Fibroblast of lung (primary cell): ENCODE measurements around the gene IGF1. TPM values are rescaled to one million over a fixed set of nuclear protein-coding genes. Genes with fewer than 3 reads are reported as not detected.

ENCODE experiments used
- DNase-seq, 2 donors: peaks; one replicate each; pipeline versions ENCODE4 v3.0.0 to v3.0.0-alpha.2; 2010; ENCODE audit warnings: low read depth in 2 of 2
- H2AFZ ChIP-seq: 2 replicates; pipeline ENCODE4 v1.5.1; 2012; ENCODE audit warnings: low read length, control low read depth, inconsistent platforms
- H3K27ac ChIP-seq: 2 replicates; pipeline ENCODE4 v1.5.1; 2011; ENCODE audit warnings: low read length, control low read depth; ENCODE audit not compliant: insufficient read depth
- H3K27me3 ChIP-seq: 2 replicates; pipeline ENCODE4 v1.5.1; 2011; ENCODE audit warnings: mild to moderate bottlenecking, low read length; ENCODE audit not compliant: control insufficient read depth, insufficient read depth
- H3K36me3 ChIP-seq: 2 replicates; pipeline ENCODE4 v1.5.1; 2011; ENCODE audit warnings: low read length; ENCODE audit not compliant: control insufficient read depth, insufficient read depth
- H3K4me1 ChIP-seq: 2 replicates; pipeline ENCODE4 v1.5.1; 2011; ENCODE audit warnings: low read length; ENCODE audit not compliant: control insufficient read depth, insufficient read depth; ENCODE audit errors: extremely low read depth
- H3K4me2 ChIP-seq: 2 replicates; pipeline ENCODE4 v1.5.1; 2011; ENCODE audit warnings: low read length, control low read depth; ENCODE audit not compliant: insufficient read depth; ENCODE audit errors: extremely low read depth
- H3K4me3 ChIP-seq, 4 experiments: fragments of 200-600 bp in 1 of 4; sonication (generic) in 1 of 4; replicated peaks in 1 of 4; 2 replicates each; pipeline ENCODE4 v1.5.1; 2011 to 2016; ENCODE audit warnings: low read length in 4 of 4, low read depth in 3 of 4, mild to moderate bottlenecking in 3 of 4, control low read depth in 2 of 4, inconsistent platforms in 1 of 4, mixed read lengths in 1 of 4; ENCODE audit not compliant: insufficient read depth in 1 of 4; ENCODE audit errors: control extremely low read depth in 1 of 4
- H3K79me2 ChIP-seq: 2 replicates; pipeline ENCODE4 v1.5.1; 2012; ENCODE audit warnings: mild to moderate bottlenecking, low read length, inconsistent platforms; ENCODE audit not compliant: control insufficient read depth, insufficient read depth
- H3K9ac ChIP-seq: 2 replicates; pipeline ENCODE4 v1.5.1; 2011; ENCODE audit warnings: mild to moderate bottlenecking, low read length, control low read depth; ENCODE audit not compliant: insufficient read depth
- H3K9me3 ChIP-seq: 2 replicates; pipeline ENCODE4 v1.5.1; 2012; ENCODE audit warnings: low read depth, low read length; ENCODE audit not compliant: control insufficient read depth, insufficient read depth
- H4K20me1 ChIP-seq: 2 replicates; pipeline ENCODE4 v1.5.1; 2011; ENCODE audit warnings: low read length; ENCODE audit not compliant: control insufficient read depth, insufficient read depth; ENCODE audit errors: extremely low read depth
- CTCF ChIP-seq, 2 donors: IDR thresholded peaks in 1 of 2; conservative IDR thresholded peaks in 1 of 2; 1 replicate in 1 of 2; 2 replicates in 1 of 2; pipeline ENCODE4 v1.5.1; 2011 to 2012; ENCODE audit warnings: low read length in 2 of 2, control low read depth in 1 of 2, inconsistent platforms in 1 of 2, low read depth in 1 of 2, mild to moderate bottlenecking in 1 of 2
- EZH2 ChIP-seq: IDR thresholded peaks from 2 replicates; pipeline ENCODE4 v1.5.1; 2012; ENCODE audit warnings: low read length, control low read depth, mild to moderate bottlenecking; ENCODE audit errors: missing control alignments
- polyA plus RNA-seq, 2 donors: library from polyadenylated mRNA; depleted of rRNA in 1 of 2; stranded (reverse) in 1 of 2; unstranded in 1 of 2; fragments of >200 nt; gene quantifications; 2 replicates each; pipeline ENCODE4 v1.2.1, GENCODE V29; 2011 to 2012; ENCODE audit warnings: missing spikeins in 1 of 2
- total RNA-seq: library from RNA; depleted of rRNA; stranded (reverse); fragments of >200 nt; gene quantifications from 2 replicates; pipeline ENCODE4 v1.2.1, GENCODE V29; 2014

Gene IGF1
- total and polyA plus RNA-seq, 2 donors (not counting 1 experiment from before 2014, with no cell fraction given), result 0.05 to 0.83 TPM

- no peak for TF ChIP-seq CTCF (conservative IDR thresholded peaks at IDR 0.05 in 1 of 2, IDR thresholded peaks at IDR 0.05 in 1 of 2; ENCODE audit: low read depth in 1 of 2, low read length in 2 of 2)
- no peak for TF ChIP-seq EZH2
- no peaks in the 10 kb centered on the region for H3K27me3 ChIP-seq
- DNase-seq, result no peak
- no peaks in the 10 kb centered on the region for H3K4me1 ChIP-seq
- H3K36me3 ChIP-seq, result no peaks in the 10 kb centered on the region
- H3K4me2 ChIP-seq, result no peak overlapping the region
- H3K27ac ChIP-seq, result no peak overlapping the region
- no peak overlapping the region for H2AFZ ChIP-seq
- H4K20me1 ChIP-seq, result no peaks in the 10 kb centered on the region
- no peaks in the 10 kb centered on the region for H3K9me3 ChIP-seq
- no peak overlapping the region for H3K9ac ChIP-seq
- H3K4me3 ChIP-seq, result no peak overlapping the region
- no peaks in the 10 kb centered on the region for H3K79me2 ChIP-seq
Observed at GRCh38 chr12:102518871-102519270, 38.5 kb upstream of the IGF1 start.

GRCh38 chr12:102514696-102515095 lies 34.3 kb upstream of the IGF1 start:
- Histone ChIP-seq H4K20me1 (no peaks in the 10 kb centered on the region), H3K27me3 (no peaks in the 10 kb centered on the region), H3K36me3 (no peaks in the 10 kb centered on the region), H3K4me3 (no peak overlapping the region), H3K27ac (no peak overlapping the region), H3K79me2 (no peaks in the 10 kb centered on the region), H3K9ac (no peak overlapping the region), H3K4me2 (no peak overlapping the region), H2AFZ (no peak overlapping the region), H3K4me1 (no peaks in the 10 kb centered on the region), H3K9me3 (no peaks in the 10 kb centered on the region)
- no peak for DNase-seq
- TF ChIP-seq CTCF (conservative IDR thresholded peaks at IDR 0.05 in 1 of 2, IDR thresholded peaks at IDR 0.05 in 1 of 2; ENCODE audit: low read depth in 1 of 2, low read length in 2 of 2) (no peak), EZH2 (no peak)

- Histone ChIP-seq H3K9ac (no peak overlapping the region), H3K27ac (no peak overlapping the region), H3K9me3 (no peaks in the 10 kb centered on the region), H3K4me2 (no peak overlapping the region), H4K20me1 (no peaks in the 10 kb centered on the region), H3K4me1 (no peaks in the 10 kb centered on the region), H3K36me3 (no peaks in the 10 kb centered on the region), H3K79me2 (no peaks in the 10 kb centered on the region), H2AFZ (no peak overlapping the region), H3K4me3 (no peak overlapping the region), H3K27me3 (no peaks in the 10 kb centered on the region)
- TF ChIP-seq EZH2 (no peak), CTCF (conservative IDR thresholded peaks at IDR 0.05 in 1 of 2, IDR thresholded peaks at IDR 0.05 in 1 of 2; ENCODE audit: low read depth in 1 of 2, low read length in 2 of 2) (no peak)
- no peak for DNase-seq
Observed at GRCh38 chr12:102513739-102514138, 33.4 kb upstream of the IGF1 start.
